GM23248 (cell line): Measurements from ENCODE around the gene LOXL1.

Experiments
- EZH2 ChIP-seq: fragments of 200-600 bp; sonication (generic); IDR thresholded peaks from 2 replicates; pipeline ENCODE4 v1.6.1; 2018; ENCODE audit warnings: antibody characterized with exemption, mild to moderate bottlenecking; ENCODE audit not compliant: insufficient read depth, poor library complexity, severe bottlenecking
- EZH2phosphoT487 ChIP-seq: fragments of 200-600 bp; sonication (generic); IDR thresholded peaks from 2 replicates; pipeline ENCODE4 v1.6.1; 2018; ENCODE audit warnings: antibody characterized with exemption, moderate library complexity, mild to moderate bottlenecking, low read depth; ENCODE audit not compliant: insufficient read depth

- TF ChIP-seq EZH2 (no peak), EZH2phosphoT487 (no peak)
Measured at GRCh38 chr15:73941449-73941848, 15.2 kb downstream of the LOXL1 start.
